Rectal smooth muscle tissue (tissue), 1 donor: ENCODE data around the gene HSD17B12.

Source experiments
- H3K27ac ChIP-seq: one replicate; pipeline ENCODE4 v1.7.0; 2013; ENCODE audit warnings: low read depth, low read length, inconsistent platforms
- H3K27me3 ChIP-seq: one replicate; pipeline ENCODE4 v1.7.0; 2013; ENCODE audit warnings: low read length; ENCODE audit not compliant: control insufficient read depth, insufficient read depth
- H3K36me3 ChIP-seq: one replicate; pipeline ENCODE4 v1.7.0; 2013; ENCODE audit warnings: low read length; ENCODE audit not compliant: control insufficient read depth, insufficient read depth
- H3K4me1 ChIP-seq: one replicate; pipeline ENCODE4 v1.7.0; 2013; ENCODE audit warnings: low read length; ENCODE audit not compliant: control insufficient read depth, insufficient read depth
- H3K4me3 ChIP-seq: one replicate; pipeline ENCODE4 v1.7.0; 2013; ENCODE audit warnings: low read length
- H3K9ac ChIP-seq: one replicate; pipeline ENCODE4 v1.7.0; 2013; ENCODE audit warnings: low read length

HSD17B12 gene

DNA sequence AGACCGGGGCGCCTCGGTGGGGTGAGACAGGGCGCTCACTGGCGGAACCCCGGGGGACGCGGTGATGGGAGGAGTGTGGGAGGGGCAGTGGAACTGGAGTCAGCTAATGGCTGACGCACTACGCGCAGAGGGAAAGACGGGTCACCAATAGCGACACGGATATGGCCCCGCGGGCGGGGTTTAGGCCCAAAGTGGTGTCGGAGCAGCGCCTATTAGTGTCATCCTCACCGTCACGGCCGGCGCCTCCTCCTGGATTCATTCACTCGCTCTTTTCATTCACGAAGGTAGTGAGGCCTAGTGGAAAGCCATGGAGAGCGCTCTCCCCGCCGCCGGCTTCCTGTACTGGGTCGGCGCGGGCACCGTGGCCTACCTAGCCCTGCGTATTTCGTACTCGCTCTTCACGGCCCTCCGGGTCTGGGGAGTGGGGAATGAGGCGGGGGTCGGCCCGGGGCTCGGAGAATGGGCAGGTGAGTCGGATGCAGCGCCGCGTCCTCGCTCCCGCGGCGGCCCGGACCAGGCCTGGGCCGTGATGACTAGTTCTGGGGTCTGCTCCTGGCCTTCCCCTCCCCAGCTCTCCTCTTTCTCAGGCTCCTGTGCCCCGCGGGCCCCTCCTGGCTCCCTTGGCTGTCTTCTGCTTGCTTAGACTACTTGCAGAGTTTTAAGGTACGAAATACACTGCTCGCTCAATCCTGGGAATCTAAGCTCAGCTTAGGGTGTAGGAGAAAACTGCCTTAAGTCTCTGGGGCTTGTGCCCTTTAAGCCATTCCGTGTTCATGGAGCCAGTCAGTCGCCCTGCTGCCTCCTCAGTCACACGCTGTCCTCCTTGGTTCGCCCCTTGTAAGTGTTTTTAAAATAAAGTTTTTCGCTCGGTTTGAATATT is at the start of gene HSD17B12:
Gene HSD17B12 (plus strand): TSS at position 218 of the 880 bp plus-strand sequence. CDS start 90 bp downstream, at position 308.
- Histone ChIP-seq H3K27ac (peak within 1 kb of the TSS; percentile 81), H3K4me3 (peak within 1 kb of the TSS; percentile 78), H3K4me1 (peaks cover 6% of the 10 kb centered on the region), H3K36me3 (no peaks in the 10 kb centered on the region), H3K9ac (peak within 1 kb of the TSS; percentile 59), H3K27me3 (no peaks in the 10 kb centered on the region)

DNA sequence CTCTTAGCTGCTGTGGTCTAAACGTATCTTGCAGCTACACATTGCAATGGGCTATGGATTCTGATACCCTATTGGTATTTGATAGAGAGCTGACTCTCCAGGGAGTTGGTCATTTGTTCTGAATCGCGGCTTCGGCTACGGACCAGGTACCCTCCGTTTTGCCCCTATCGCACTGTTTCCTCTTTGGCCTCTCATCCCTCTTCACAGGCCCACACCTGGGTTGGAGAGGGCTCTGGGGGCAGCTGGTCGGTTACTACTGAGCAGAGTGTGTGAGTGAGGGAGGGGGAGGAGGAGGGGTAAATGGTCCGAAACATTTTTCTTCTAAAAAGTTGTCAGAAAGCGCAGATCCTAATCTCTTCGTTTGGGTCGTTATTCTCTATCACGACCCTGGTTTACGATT is 48.8 kb upstream of the HSD17B12 start:
- H3K4me1 ChIP-seq: no peaks in the 10 kb centered on the region
- no peak overlapping the region for H3K4me3 ChIP-seq
- no peak overlapping the region for H3K27ac ChIP-seq
- H3K27me3 ChIP-seq: peaks cover 3% of the 10 kb centered on the region
- H3K9ac ChIP-seq: no peak overlapping the region
- no peaks in the 10 kb centered on the region for H3K36me3 ChIP-seq

DNA sequence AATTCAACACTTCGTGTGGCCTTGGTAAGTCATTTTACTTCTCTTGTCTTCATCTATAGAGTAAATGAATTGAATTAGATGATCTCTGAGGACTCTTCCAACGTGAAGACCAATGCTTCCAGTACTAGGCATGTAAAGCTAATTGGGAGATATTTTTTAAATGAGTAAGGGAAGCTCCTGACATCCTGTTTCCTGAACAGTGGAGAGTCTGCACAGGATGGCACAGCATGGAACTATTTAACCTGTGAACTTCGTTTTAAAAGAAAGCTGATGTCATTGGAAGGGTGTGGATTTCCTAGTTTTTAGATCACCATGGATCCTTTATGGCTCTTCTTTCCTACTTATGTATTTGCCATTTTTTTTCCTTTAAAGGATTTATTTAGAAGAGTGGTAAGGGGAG is 48.4 kb upstream of the HSD17B12 start:
- no peak overlapping the region for H3K9ac ChIP-seq
- no peaks in the 10 kb centered on the region for H3K4me1 ChIP-seq
- H3K27me3 ChIP-seq: peaks cover 3% of the 10 kb centered on the region
- no peak overlapping the region for H3K27ac ChIP-seq
- no peak overlapping the region for H3K4me3 ChIP-seq
- H3K36me3 ChIP-seq: no peaks in the 10 kb centered on the region

DNA sequence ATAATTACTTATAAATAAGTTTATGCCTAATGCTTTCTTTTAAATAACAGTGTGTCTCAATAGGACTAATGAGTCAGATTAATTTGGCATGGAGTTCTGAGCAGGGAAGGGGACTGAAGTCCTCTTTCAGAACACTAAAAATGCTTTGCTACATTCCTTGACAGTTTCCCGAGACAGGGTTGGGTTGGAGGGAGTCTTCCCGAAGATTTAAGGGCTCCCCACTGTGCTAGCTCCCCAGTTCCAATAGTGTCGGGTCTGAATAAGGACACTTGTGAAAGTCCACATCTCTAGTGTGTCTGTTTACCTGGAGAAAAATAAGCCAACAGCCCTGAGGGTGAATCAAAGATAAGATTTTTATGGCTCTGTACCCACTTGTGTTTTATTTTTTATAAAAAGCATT is 41.8 kb upstream of the HSD17B12 start:
- H3K36me3 ChIP-seq: no peaks in the 10 kb centered on the region
- H3K4me3 ChIP-seq: no peak overlapping the region
- H3K27ac ChIP-seq: no peak overlapping the region
- no peak overlapping the region for H3K9ac ChIP-seq
- H3K27me3 ChIP-seq: no peaks in the 10 kb centered on the region
- no peaks in the 10 kb centered on the region for H3K4me1 ChIP-seq

DNA sequence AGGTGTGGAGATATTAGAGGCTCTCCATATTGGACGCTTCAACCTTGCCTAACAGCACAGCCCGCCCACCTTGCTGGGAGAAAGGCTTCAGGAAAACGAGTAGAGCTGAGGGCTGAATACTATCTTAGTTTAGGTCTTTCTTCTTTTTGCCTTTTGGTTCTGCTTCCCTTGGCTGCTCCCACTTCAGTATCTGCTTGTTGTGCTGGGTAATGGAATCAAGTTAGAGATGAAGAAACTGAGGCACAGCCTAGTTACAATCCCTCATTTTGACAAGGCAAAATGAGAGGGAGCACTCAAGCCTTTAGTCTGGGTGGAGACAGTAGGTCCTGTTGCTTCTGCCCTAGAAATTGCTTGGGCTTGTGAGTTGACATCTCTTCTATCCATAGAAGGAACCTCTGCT is 41.3 kb upstream of the HSD17B12 start:
- Histone ChIP-seq H3K27ac (no peak overlapping the region), H3K4me3 (no peak overlapping the region), H3K27me3 (no peaks in the 10 kb centered on the region), H3K36me3 (no peaks in the 10 kb centered on the region), H3K4me1 (no peaks in the 10 kb centered on the region), H3K9ac (no peak overlapping the region)

DNA sequence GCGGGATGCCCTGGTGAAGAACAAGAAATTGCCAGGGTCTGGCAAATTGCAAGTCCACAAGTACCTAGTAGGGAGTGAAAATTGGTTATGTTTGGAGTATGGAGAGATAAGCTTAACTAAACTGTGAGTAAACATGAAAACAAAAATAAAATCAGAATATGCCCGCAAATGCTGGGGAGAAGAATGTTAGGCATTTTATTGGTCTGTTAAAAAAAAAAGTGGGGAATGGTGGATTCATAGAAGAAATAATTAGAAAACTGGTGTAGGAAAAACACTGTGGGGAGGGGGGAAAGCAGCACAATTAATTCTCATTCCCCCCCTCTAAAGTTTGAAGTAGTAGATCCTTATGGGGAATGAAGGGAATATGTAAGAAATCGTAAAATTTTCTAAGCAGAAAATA is 40.6 kb upstream of the HSD17B12 start:
- no peak overlapping the region for H3K4me3 ChIP-seq
- H3K36me3 ChIP-seq: no peaks in the 10 kb centered on the region
- no peaks in the 10 kb centered on the region for H3K27me3 ChIP-seq

DNA sequence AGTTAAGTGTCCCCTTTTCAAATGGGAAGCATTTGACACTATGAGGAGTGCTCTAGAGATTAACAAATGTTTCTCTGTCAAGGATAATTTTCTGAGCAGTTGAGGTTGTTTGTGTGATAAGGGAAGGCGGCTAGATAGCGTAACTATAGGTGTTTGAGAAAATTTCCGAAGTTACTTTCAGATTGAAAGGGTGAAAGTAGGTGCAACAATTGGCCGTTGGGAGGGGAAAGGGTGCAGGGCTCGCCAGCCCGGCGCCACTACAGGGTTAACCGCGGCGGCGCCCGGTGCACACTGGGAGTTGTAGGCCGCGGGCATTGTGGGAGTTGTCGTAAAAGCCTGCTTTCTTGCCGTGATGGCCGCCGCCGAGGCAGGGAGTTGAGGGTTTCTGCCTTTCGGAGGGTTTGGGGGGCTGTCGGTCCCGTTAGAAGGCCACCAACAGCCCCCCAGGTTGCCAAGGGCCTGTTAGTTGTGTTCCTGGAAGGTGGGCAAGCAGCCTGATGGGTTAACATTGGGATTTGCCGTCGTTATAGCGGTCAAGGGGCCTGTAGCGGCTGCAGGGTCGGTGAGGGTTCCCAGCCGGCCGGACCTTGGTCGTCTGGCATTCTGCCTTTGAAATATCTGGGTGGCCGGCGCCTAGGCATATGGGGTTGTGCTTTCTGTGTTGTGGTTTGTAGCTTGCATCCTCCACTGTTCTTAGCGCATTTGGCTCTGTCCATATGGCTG is 36.5 kb upstream of the HSD17B12 start:
- Histone ChIP-seq H3K4me3 (peak overlapping the region; percentile 75), H3K4me1 (peaks cover 7% of the 10 kb centered on the region), H3K27me3 (no peaks in the 10 kb centered on the region), H3K36me3 (no peaks in the 10 kb centered on the region), H3K9ac (peak overlapping the region; percentile 68), H3K27ac (peak overlapping the region; percentile 26)

More for the DNA sequence above, 40.6 kb upstream of the HSD17B12 start:
- H3K27ac ChIP-seq: no peak overlapping the region
- no peak overlapping the region for H3K9ac ChIP-seq
- peaks cover 4% of the 10 kb centered on the region for H3K4me1 ChIP-seq

DNA sequence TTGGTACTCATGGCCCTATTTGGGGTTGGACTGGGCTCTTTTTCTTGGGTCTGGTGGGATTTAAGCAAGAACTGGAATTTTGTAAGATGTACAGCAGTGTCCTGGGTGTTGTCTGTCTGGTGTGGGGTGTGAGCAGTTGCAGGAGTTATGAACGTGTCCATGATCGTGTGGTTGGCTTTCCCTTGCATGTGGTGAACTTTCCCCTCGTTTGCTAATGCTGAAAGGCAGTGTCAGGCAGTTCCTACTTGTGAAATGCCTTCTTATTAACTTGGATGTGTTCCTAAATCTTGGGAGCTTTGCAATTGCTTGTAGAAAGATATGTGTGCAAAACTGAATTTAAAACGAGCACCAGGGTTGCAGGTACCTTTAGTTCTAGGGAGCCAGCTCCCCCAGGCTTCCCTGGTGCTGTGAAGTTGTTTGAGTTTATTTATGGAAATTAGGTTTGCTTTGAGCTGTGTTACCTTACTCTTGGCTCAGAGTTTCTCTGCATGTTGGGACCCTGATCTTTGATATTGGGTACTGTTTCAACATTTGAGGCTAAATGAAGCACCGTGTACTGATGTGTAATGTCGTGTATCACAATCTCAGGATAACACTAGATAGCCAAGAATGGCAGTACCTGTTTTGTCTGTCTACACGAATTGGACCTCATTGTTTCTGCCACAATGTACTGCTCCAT is 35.8 kb upstream of the HSD17B12 start:
- no peak overlapping the region for H3K27ac ChIP-seq
- H3K36me3 ChIP-seq: no peaks in the 10 kb centered on the region
- peaks cover 7% of the 10 kb centered on the region for H3K4me1 ChIP-seq
- H3K4me3 ChIP-seq: peak overlapping the region; percentile 75
- no peaks in the 10 kb centered on the region for H3K27me3 ChIP-seq
- peak overlapping the region; percentile 68 for H3K9ac ChIP-seq

DNA sequence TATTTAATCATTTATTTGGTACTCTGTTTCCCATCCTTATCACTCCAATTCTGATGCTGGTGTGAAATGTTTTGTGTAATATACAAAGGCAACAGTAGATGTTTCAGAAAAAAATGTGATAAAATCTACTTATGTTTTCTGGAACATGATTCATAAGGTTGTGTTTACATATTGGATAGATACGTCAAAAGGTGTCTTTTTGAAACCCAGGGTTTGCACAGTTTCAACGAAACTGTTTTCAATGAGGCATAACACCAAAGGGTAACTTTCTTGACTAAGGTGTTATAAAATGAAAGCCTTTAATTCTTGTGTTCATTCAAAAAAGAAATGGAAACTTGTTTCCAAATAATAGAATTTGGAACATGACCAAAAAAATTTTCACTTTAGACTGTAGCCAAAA is 33.8 kb upstream of the HSD17B12 start:
- H3K4me3 ChIP-seq: no peak overlapping the region
- no peaks in the 10 kb centered on the region for H3K27me3 ChIP-seq
- no peaks in the 10 kb centered on the region for H3K36me3 ChIP-seq
- H3K27ac ChIP-seq: no peak overlapping the region
- H3K4me1 ChIP-seq: peaks cover 7% of the 10 kb centered on the region
- H3K9ac ChIP-seq: no peak overlapping the region

DNA sequence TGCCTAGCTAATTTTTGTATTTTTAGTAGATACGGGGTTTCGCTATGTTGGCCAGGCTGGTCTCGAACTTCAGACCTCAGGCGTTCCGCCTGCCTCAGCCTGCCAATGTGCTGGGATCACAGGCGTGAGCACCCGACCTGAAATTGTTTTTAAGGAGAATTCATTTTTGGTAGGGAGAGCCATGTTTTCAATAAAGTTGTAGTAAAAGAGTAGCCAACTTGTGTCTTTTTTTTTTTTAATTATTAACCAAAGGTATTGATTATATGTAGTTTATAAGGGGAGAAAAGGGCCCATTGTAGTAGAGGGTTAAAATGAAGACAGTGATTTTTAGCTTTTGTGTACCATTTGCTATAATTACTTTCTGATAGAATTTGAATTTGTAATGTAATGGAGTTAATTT is 31.6 kb upstream of the HSD17B12 start:
- no peaks in the 10 kb centered on the region for H3K27me3 ChIP-seq
- H3K4me1 ChIP-seq: peaks cover 7% of the 10 kb centered on the region
- H3K36me3 ChIP-seq: no peaks in the 10 kb centered on the region
- no peak overlapping the region for H3K9ac ChIP-seq
- H3K27ac ChIP-seq: no peak overlapping the region
- H3K4me3 ChIP-seq: no peak overlapping the region

DNA sequence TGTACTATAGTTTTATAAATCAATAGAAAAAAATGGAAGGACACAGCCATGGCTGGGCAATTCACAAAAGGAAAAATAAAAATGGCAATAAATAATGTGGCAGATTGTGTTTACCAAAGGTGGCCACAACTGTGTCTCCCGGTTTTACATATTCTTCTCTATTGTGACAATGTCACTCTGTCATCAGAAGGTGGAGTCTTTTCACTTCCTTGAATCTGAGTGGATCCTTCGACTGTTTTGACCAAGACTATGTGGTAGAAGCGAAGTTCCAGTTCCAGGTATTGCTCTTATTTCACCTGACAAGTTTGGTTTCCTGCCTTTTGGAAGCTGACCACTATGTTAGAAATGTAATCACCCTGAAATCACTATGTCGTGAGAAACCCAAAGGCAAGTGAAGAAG is 31.0 kb upstream of the HSD17B12 start:
- no peak overlapping the region for H3K27ac ChIP-seq
- H3K9ac ChIP-seq: no peak overlapping the region
- H3K27me3 ChIP-seq: no peaks in the 10 kb centered on the region
- H3K4me3 ChIP-seq: no peak overlapping the region
- H3K4me1 ChIP-seq: peaks cover 7% of the 10 kb centered on the region
- H3K36me3 ChIP-seq: no peaks in the 10 kb centered on the region

DNA sequence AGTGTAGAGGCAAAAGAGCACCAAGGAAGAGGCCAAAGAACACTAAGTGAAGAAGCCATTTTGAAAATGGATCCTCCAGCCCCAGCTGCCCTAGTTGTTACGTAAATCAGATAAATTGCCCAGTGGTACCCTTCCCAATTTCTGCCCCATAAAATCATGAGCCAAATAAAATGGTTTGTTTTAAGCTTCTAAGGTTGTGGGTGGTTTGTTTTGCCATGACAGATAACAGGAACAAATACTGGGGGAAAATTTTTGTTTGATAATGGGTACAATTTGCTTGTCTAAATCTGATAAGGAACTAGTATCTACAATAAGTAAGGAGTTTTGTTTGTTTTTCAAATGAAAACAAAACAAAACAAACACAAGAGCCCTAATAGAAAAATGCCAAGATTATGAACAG is 30.6 kb upstream of the HSD17B12 start:
- peaks cover 3% of the 10 kb centered on the region for H3K4me1 ChIP-seq
- no peaks in the 10 kb centered on the region for H3K27me3 ChIP-seq
- H3K36me3 ChIP-seq: no peaks in the 10 kb centered on the region
- no peak overlapping the region for H3K27ac ChIP-seq
- H3K9ac ChIP-seq: no peak overlapping the region
- H3K4me3 ChIP-seq: no peak overlapping the region
